ENCODE measurements around the gene NSUN5.
A peak's percentile ranks its signal among the peaks of the same experiment; 100 is the strongest.
"Not testable (repeated sequence)": the region's sequence is repeated elsewhere in the genome, so short reads cannot be mapped to it uniquely, and the experiment has no call there.

NSUN5 gene

DNA sequence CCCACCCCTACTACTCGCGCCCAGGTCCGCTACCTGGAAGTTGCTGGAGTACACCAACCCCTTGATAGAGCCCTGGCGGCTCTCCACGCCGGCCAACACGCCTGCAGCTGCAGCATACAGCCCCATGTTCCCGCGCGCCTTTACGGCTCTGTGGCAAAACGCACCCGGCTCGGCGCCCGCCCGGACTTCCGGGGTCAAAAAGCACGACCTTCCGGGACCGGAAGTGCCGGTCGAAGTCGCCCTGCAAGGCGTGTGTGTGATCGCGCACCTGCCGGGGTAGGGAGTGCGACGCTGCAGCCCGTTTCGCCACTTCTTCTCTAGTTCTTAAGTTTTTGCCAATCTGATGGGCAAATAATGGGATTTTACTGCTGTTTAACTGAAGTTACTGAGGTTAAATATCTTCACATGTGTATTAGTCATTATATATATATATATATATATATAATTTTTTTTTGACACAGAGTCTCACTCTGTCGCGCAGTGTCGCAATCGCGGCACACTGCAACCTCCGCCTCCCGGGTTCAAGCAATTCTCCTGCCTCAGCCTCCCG is at the start of gene NSUN5:
NSUN5 (minus strand) TSS at position 162 of the 550 bp plus-strand sequence; CDS start at position 126, 36 bp downstream.
- DNase-seq: peak; percentile 43

DNA sequence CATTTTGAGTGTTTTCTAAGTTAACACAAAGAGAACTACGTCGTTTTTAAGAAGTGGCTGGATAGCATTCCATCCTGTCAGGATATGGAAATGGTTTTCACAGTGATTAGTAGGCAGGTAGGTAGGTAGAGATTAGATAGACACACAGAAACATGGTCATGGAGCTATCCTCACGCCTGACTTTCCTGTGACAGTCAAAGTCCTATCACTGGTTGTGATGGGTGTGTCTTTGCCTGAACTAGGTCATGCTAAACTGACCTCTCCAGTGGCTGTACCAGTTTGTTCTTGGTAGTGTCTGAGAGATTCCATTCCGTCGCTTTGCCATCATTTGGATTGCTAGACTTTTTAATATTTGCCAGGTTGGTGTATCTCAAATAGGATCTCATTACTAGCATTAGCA is 47.5 kb upstream of the NSUN5 start:
- DNase-seq: no peak

DNA sequence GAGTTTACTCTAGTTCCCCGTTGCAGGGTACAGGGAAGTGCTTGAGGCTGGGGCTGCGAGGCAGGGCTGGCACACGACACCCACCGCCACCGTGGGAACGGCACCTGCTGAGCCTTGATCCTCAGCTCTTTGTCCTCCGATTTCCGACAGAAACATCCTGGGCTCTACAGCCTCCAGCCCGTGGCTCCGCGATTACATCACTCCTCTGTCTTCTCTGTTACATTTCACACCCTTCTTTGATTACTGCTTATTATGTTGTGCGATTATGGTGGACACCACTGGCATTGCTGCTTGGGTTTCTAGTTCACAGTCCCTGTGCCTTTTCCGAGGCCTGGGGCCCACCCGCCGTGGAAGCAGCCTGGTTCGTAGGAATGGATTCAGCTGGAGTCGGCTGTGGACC is 46.2 kb upstream of the NSUN5 start:
- no peak for DNase-seq

DNA sequence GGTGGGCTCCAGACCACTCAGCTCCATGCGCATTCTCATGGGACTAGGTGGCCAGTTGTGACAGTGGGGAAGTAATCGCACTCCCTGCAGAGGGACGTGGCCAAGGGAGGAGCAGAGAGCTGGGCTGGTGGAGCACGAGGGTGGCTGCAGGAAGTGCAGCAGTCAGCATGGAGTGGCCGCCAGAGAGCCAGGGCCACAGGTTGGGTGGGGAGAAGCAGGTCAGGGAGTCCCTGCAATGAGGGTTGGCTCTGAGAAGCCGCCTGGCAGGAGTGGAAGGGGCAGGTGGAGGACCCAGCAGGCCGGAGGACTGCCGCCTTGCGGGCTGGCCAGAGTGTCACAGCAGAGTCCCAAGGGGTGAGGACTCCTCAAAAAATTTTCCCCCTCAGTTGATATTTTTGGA is 45.6 kb upstream of the NSUN5 start:
- DNase-seq: no peak

DNA sequence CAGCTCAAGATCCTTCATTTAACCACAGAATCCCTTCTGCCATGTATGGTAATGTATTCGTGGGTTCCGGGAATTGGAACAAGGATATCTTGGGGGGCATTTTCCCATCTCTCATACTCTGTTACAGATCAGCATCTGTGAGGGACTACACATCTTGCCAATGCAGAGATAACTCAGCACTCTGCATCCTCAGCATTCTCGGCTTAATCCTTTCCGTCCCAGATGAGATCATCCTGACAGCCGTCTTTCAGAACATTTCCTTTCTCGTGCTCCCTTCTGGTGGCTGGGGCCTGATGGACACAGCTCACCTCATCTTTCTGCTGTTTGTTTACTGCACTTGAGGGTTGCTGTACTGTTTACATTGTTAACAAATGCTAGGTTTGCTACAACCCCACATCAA is 44.6 kb upstream of the NSUN5 start:
- no peak for DNase-seq

DNA sequence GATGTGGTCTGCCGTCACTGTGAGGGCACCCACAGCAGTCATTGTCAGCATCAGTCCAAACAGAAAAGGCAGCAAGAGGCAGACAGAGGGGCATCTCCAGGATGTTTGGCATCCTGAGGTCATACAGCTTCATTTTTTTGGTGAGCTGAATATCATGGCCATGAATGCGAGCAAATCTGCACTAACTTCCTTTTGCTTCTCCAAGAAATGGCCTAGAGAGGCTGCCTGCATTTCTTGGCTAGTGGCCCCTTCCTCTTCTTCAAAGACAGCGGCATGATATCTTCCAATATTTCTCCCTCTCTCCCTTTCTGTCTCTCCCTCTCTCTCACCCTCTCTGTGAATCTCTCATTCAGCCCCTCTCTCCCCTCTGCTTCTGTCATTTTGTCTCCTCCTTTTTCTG is 44.2 kb upstream of the NSUN5 start:
- no peak for DNase-seq

DNA sequence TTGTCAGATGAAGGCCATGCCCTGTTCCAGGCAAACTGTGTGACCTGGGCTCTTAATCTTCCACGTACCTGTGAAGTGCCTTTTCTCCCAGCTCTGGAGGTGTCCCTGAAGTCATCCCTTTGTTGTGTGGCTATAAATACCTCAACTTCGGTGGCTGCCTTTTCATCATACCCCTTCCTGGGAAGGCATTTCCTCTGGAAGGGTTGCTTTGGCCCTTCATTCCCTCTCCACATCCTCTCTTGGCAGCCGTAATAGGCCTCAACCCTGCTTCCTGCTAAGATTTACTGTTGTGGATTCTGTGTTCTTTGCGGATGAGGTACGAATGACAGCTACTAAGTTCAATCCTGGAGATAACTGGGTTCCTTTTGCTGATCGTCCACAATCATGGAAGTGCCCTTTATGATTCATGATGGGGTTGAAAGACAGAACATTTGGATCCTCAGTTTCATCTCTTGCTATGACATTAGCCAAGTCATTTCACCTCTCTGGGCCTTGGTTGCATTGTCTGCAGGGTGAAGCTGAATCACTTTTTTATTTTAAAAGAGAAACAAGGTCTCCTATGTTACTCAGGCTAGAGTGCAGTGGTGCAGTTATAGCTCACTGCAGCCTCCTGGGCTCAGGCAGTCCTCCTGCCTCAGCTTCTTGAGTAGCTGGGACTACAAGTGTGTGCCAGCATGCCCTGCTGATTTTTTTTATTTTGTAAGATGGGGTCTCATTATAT is 43.0 kb upstream of the NSUN5 start:
- no peak for DNase-seq

DNA sequence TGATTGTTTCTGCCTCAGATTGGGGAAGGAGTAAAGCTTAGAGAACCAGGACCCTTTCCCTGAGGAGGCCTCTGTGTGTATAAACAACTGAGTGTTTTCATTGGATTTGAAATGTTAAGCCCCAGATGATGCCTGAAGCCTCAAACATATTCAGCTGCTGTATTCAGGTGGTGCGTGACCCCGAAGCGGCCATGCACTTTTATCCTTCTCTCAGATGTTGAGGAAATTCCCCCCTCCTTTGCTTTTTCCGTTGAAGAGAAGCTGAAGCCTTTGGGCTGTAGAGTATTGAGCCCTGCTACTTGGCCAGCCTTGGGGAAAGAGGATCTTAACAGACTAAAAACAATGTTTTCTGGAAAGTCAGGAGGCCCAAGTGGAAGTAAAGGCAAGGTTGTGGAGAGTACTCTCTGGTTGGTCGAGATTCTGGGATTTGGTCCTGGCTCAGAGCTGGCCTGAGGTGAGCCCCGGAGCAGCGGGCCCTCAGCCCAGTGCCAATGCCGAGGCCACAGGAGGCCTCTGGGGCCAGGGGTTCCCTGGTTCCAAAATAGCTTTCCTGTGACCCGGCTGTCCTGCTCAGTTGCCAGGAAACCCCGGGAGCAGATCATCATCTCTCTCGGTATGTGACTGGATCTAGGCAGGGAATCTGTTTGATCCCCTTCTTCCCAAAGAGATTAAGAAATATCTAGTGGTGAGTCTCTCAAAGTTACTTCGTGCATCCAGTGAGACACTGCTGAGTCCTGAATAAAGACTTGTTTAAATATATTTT is 41.9 kb upstream of the NSUN5 start:
- no peak for DNase-seq

DNA sequence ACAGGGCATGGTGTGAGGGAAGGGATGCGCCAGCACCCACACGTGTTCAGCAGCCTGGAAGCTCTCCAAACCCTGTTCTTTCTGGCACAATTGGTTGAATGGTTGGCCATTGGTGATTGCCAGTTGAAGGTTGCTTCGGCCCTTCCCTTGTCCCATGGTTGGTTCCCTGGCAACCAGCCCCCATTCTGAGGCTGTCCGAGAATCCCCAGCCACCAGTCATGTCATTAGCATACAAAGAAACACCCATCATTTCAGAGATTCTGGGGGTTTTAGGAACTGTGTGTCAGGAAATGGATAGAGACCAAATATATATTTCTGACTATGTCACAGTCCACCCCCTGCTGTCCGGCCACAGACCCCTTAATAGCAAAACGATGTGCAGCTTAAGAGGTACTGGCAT is 41.1 kb upstream of the NSUN5 start:
- DNase-seq: no peak

DNA sequence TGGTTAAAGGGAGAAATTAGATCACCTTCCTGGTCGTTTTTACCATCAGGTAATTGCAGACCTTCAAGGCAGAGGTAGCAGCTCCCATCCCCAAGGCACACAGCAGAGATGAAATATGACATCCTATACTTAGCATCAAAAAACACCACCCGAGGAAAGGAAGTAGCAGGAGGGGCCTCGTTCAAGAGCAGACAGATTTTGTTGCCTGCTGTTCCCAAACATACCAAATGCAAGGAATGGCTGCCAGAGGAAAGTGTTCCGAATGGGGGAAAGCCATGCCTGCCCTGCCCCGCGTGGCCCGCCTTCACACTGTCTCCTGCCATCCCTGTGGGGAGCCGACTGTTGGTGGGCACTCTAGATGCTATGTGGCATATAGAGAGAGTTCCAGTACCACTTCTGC is 37.3 kb upstream of the NSUN5 start:
- DNase-seq: no peak

DNA sequence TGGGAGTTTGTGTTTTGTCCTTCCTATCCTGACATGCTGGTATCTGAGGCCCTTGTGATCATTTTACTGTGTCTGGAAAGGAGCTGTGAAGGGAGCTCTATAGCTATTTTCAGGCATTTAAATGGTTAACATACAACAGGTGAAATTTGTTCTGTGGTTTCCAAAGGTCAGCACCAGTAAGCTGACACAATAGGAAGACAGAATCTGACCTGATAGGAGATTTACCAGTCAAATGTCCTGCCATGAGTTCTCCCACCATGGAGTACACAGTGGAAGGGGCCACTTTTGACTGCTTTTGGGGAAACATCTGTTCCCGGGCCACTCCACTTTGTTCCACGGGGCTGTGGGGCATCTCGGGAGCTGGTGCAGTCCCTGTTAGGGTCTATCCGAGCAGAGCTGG is 36.9 kb upstream of the NSUN5 start:
- DNase-seq: no peak

DNA sequence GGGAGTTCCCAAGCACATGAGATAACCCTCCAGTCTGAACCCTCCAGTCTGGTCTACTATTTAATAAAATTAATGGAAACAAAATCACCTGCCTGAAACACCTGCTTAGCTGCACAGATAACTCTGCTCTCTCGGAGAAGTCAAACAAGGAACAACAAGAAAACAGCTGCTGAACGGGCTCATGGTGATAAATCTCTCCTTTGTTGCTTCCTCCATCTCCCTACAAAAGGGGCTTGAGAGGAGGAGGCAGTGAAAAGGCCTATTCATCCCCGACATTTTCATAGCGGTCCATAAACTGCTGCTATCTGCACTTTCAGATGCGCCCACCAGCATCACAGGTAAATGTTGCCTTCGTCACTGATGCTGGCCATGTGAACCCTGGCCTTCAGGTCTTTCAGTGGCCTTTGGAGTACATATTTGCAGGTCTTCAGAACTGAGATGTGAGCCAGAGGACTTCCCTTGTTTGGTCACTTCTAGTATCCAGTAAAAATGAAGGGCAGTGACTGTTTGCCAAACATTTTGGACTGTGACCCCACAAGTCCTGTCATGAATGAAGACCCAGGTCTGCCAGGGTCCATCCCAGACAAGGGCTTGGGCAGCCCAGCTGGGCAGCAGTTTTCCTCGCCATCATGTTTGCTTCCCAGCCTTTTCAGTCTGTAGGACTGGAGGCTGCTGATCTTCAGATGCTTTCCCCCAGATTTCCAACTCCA is 35.2 kb upstream of the NSUN5 start:
- DNase-seq: no peak

DNA sequence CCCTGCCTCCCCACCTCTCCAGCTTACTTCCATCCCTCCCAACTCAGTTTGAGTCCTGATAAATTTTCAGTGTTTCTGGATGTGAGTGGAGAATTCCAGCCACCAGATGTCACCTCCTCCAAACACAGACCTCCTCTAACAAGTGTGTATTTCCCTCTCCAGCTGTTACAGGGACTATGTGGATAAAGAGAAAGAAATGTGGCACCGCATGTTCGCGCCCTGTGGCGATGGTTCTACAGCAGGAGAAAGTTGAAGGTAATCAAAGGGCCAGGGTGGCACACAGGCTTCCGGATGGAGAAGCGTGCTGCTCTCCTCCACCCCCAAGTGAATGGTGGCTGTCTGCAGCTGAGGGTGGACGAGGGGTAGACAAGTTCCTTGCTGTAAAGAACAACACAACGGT is 34.0 kb upstream of the NSUN5 start:
- peak; percentile 57 for DNase-seq

DNA sequence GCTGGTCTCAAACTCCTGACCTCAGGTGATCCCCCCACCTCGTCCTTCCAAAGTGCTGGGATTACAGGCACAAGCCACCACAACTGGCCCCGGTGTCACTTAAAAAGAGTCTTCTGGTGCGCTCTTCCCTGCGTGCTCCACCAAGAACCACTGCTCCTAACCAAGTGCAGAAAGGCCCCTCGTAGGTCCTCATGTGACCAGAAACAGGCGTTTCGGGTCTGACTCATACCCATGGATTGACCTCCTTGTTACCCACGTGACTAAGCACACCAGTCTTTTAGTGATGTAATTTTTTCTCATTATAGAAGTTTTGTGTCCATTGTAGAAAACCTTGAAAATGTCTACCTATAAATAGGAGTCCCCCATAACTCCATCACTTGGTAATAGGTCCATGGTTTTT is 33.3 kb upstream of the NSUN5 start:
- peak; percentile 71 for DNase-seq

DNA sequence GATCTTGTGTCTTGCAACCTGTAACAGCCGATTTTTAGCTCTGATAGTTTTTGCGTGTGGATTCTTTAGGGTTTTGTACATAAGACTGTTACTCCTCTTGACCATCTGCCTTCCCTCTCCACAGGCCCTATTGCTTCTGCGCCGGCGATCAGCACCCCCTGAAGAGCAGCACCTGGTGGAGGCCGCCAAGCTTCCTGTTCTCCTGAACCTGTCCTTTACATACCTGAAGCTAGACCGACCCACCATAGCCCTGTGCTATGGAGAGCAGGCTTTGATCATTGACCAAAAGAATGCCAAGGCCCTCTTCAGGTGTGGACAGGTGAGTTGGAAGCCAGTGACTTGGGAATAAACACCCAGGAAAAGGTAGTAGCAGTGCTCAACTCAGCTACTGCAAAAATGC is 31.9 kb upstream of the NSUN5 start:
- no peak for DNase-seq

DNA sequence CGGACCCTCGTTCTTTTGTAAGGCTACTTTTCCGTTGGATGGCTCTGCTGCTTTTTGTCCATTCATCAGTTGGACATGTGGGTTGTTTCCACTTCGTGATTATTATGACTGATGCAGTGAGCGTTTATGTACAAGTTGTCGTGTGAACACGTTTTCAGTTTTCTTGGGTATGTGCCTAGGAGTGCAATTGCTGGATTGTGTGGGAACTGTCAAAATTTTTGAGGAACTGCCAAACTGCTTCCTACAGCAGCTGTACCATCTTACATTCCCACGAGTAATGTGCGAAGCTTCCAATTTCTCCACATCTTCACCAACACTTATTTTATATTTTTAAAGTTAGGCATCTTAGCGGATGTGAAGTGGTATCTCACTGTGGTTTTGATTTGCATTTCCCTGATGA is 29.7 kb upstream of the NSUN5 start:
- no peak for DNase-seq

DNA sequence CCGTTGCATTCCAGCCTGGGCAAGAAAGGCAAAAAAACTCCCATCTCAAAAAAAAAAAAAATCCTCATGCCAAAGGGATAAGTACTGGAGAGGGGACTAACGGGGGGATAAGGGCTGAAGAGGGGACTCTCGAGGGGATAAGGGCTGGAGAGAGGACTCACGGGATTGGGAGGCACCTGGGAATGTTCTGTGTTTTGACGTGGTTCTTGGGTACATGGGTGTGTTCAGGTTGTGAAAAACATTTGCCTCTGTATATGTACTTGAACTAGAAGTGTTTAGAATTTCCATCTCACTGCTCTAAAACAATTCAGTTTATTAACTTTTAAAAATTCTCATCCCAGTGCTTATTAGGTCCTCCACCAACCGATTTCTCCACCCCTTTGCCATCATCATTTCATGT is 23.8 kb upstream of the NSUN5 start:
- no peak for DNase-seq

DNA sequence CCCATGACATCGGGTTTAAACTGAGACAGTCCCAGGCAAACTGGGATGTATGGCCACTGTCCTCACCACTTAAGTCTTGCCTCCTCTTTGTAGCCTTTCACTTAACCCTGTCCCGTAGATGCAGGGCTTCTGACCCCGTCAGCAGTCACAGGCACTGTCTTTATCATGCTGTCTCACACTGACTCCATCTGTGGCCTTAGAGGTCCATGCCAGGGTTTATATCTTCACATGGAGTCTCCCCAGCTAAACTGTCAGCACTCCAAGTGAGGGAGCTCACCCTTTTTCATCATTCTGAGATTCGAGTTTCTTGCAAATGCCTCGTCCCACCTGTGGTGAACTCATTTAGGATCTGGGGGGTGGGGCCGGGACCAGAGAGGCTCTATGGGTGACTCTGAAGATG is 22.1 kb upstream of the NSUN5 start:
- no peak for DNase-seq

DNA sequence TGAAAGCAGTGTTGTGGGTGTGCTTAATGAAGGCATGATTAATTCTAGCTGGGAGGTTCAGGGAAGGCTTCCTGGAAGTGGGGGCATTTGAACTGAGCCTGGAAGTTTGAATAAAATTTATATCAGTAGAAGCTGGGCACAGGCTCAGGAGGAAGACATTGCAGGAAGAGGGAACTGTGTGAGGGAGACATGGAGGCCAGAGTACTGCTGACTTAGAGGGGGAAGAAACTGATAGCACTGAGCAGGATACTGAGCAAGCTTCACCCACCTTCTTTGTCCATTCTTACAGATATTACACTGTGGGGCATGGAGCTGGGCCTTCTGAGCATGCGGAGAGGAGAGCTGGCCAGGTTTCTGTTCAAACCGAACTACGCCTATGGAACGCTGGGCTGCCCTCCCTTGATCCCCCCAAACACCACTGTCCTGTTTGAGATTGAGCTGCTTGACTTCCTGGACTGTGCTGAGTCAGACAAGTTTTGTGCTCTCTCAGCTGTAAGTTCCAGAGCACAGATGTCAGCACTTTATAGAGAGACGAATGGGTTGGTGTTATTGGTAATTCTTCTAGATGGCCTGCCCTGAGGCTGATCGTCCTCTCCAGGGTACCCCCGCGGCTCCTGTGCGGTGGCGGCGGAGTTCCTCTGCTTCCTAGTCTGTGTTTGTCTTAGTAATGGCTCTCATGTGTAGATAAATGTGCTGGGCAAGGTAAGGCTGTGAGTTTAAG is 21.4 kb upstream of the NSUN5 start:
- DNase-seq: peak; percentile 36

DNA sequence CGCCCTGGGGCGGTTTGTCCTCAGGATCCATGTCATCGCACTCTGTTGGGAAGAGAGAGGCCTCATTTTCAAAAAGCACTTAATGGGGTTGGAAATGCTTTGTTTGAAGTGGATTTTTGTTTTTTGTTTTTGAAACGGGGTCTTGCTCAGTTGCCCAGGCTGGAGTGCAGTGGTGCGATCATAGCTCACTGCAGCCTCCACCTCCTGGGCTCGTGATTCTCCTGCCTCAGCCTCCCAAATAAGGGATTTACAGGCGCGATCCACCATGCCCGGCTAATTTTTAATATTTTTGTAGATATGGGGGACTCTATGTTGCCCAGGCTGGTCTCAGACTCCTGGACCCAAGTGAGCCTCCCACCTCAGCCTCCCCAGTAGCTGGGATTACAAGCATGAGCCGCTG is 20.1 kb upstream of the NSUN5 start:
- no peak for DNase-seq

DNA sequence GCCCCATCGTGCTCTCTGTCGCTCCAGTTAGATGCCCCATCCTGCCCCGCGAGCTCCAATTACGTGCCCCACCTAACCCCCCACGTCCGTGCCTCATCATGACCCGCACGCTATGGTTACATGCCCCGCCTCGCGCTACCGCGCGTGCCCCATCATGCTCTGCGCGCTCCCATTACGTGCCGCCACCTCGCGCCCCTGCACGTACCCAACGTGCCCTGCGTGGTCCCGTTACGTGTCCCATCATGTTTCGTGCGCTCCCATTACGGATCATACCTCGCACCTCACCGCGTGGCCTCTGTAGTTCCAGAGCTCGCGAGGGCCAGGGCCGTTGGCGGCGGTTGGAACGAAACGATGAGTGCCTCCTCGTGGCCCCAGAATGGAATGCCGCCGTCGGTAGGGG is 19.3 kb upstream of the NSUN5 start, which contains the start of the genes FKBP6 and TRIM50:
FKBP6 (plus strand) TSS at position 240 of the 400 bp plus-strand sequence. CDS start 268 bp downstream, outside the sequence.
TRIM50 (minus strand) TSS at position 161 of the 400 bp plus-strand sequence. CDS start 3,295 bp downstream, outside the sequence.
- not testable (repeated sequence) for DNase-seq

DNA sequence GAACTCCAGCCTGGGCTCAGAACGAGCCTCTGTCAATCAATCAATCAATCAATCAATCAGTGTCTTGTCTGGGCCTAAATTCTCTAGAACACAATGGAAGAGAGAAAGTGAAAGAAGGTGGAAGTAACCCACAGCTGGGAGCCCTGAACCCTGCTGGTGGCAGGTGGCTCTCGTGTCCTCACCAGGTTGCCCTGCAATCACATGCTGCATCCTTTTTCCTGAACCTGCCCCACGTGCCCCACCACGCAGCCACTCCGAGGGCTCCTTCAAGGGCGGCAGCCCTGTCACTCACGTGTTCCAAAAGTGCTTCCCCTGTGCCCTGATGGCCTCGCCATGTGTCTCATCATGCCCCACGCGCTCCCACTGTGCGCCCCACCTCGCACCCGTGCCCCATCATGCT is 18.8 kb upstream of the NSUN5 start:
- DNase-seq: not testable (repeated sequence)

DNA sequence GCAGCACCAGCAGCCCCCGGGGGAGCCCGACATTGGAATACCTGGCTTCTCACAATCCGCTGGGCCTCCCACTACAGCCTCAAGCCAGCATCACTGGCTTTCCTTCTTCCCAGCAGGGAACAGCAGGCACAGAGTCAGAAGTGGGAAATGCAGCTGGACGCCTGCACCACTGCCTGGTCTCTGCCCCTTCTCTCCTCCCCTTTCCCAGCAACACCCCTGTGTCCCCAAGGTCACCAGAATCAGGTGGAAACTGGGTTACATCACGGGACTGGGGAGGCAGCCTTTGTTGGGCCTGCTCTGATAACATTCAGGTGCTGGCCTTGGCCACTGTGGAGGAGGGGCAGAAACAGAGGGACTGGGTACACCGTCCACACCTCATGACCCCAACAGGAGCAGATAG is 16.8 kb upstream of the NSUN5 start:
- DNase-seq: not testable (repeated sequence)
